HepG2 (cell line): ENCODE results near the gene FRMD6. TPM values are rescaled to one million over a fixed set of nuclear protein-coding genes. Genes with fewer than 3 reads are reported as not detected.
A peak's percentile ranks its signal among the peaks of the same experiment; 100 is the strongest.

ENCODE experiments used
- ARNTL ChIP-seq: sonication (generic); formaldehyde crosslinking; IDR thresholded peaks from 2 replicates; pipeline ENCODE4 v1.4.0; 2020; ENCODE audit warnings: mild to moderate bottlenecking, missing genetic modification reagents
- CHCHD3 ChIP-seq: sonication (generic); formaldehyde crosslinking; IDR thresholded peaks from 2 replicates; pipeline ENCODE4 v1.8.0; 2022; ENCODE audit warnings: mild to moderate bottlenecking, missing genetic modification reagents, moderate library complexity
- CREB1 ChIP-seq, 2 experiments: fragments of 450-650 bp in 1 of 2; IDR thresholded peaks; 2 replicates each; pipeline ENCODE4 v1.6.1; 2016 to 2017; ENCODE audit warnings: control low read depth in 1 of 2, mild to moderate bottlenecking in 1 of 2, missing compliant biosample characterization in 1 of 2, missing genetic modification characterization in 1 of 2
- DNMT1 ChIP-seq: sonication (generic); formaldehyde crosslinking; IDR thresholded peaks from 2 replicates; pipeline ENCODE4 v1.5.1; 2020; ENCODE audit warnings: mild to moderate bottlenecking, missing genetic modification reagents
- EHMT2 ChIP-seq: fragments of 200-600 bp; sonication (generic); IDR thresholded peaks from 2 replicates; pipeline ENCODE4 v1.7.0; 2017; ENCODE audit warnings: antibody characterized with exemption, low read depth, low read length, borderline replicate concordance
- ELF1 ChIP-seq: sonication (generic); formaldehyde crosslinking; IDR thresholded peaks from 2 replicates; pipeline ENCODE4 v1.4.0; 2020; ENCODE audit warnings: missing genetic modification reagents
- HNF4G ChIP-seq, 2 experiments: sonication (generic) in 1 of 2; formaldehyde crosslinking in 1 of 2; IDR thresholded peaks; 2 replicates each; pipeline versions ENCODE4 v1.4.0 to v1.6.1; 2011 to 2020; ENCODE audit warnings: borderline replicate concordance in 2 of 2, low read depth in 2 of 2, mild to moderate bottlenecking in 2 of 2, low read length in 1 of 2, missing genetic modification reagents in 1 of 2, moderate library complexity in 1 of 2
- HNRNPLL ChIP-seq: fragments of 200-400 bp; formaldehyde crosslinking; IDR thresholded peaks from 2 replicates; pipeline ENCODE4 v1.6.1; 2017; ENCODE audit warnings: mild to moderate bottlenecking, low read depth, low read length; ENCODE audit not compliant: poor library complexity, severe bottlenecking
- IRF1 ChIP-seq: sonication (generic); formaldehyde crosslinking; IDR thresholded peaks from 2 replicates; pipeline ENCODE4 v1.4.0; 2020; ENCODE audit warnings: low read depth, mild to moderate bottlenecking, missing genetic modification reagents
- KDM3A ChIP-seq: IDR thresholded peaks from 2 replicates; pipeline ENCODE4 v1.6.1; 2018; ENCODE audit warnings: low read depth, missing compliant biosample characterization
- MAFK ChIP-seq, 2 experiments: IDR thresholded peaks in 1 of 2; conservative IDR thresholded peaks in 1 of 2; 2 replicates each; pipeline ENCODE4 v1.6.1; 2011; ENCODE audit warnings: improper control_type of control experiment in 2 of 2, low read length in 2 of 2
- MAZ ChIP-seq, 2 experiments: sonication (generic) in 1 of 2; formaldehyde crosslinking in 1 of 2; IDR thresholded peaks; 2 replicates each; pipeline versions ENCODE4 v1.5.0 to v1.6.1; 2012 to 2020; ENCODE audit warnings: low read depth in 2 of 2, mild to moderate bottlenecking in 2 of 2, borderline replicate concordance in 1 of 2, improper control_type of control experiment in 1 of 2, low read length in 1 of 2, missing genetic modification reagents in 1 of 2, moderate library complexity in 1 of 2
- MTF1 ChIP-seq: sonication (generic); formaldehyde crosslinking; IDR thresholded peaks from 2 replicates; pipeline ENCODE4 v1.5.0; 2020; ENCODE audit warnings: missing genetic modification reagents
- NR2F6 ChIP-seq, 2 experiments: IDR thresholded peaks; 2 replicates each; pipeline ENCODE4 v1.6.1; 2016; ENCODE audit warnings: antibody characterized with exemption in 1 of 2, mild to moderate bottlenecking in 1 of 2
- REPIN1 ChIP-seq: sonication (generic); formaldehyde crosslinking; IDR thresholded peaks from 2 replicates; pipeline ENCODE4 v1.8.0; 2022; ENCODE audit warnings: missing genetic modification reagents, low read depth, mild to moderate bottlenecking, borderline replicate concordance
- SIN3B ChIP-seq: fragments of 150-350 bp; IDR thresholded peaks from 2 replicates; pipeline ENCODE4 v1.6.1; 2014; ENCODE audit warnings: low read length
- TFAP4 ChIP-seq: sonication (generic); IDR thresholded peaks from 2 replicates; pipeline ENCODE4 v1.6.1; 2016; ENCODE audit warnings: low read depth, borderline replicate concordance
- ZNF788 ChIP-seq: sonication (generic); formaldehyde crosslinking; IDR thresholded peaks from 2 replicates; pipeline ENCODE4 v1.5.0; 2020; ENCODE audit warnings: mild to moderate bottlenecking, missing genetic modification reagents, borderline replicate concordance
- ZSCAN21 ChIP-seq: sonication (generic); formaldehyde crosslinking; IDR thresholded peaks from 2 replicates; pipeline ENCODE4 v1.8.0; 2022; ENCODE audit warnings: mild to moderate bottlenecking, missing genetic modification reagents, moderate library complexity, borderline replicate concordance
- ZSCAN22 ChIP-seq: sonication (generic); formaldehyde crosslinking; IDR thresholded peaks from 2 replicates; pipeline ENCODE4 v1.4.0; 2020; ENCODE audit warnings: mild to moderate bottlenecking, missing genetic modification reagents
- polyA plus RNA-seq, 8 experiments: library from polyadenylated mRNA; depleted of rRNA in 3 of 8; stranded (reverse) in 7 of 8; unstranded in 1 of 8; fragments of >200 nt; fragmentation: Illumina TruSeq in 4 of 8; extraction: Trizol in 4 of 8; gene quantifications; 2 replicates each; pipeline versions ENCODE4 v1.2.1 to v1.2.3, GENCODE V29; 2011 to 2016; ENCODE audit warnings: low read depth in 4 of 8, missing spikeins in 1 of 8, mixed read lengths in 1 of 8; ENCODE audit not compliant: insufficient read depth in 1 of 8
- total RNA-seq, 5 experiments: library from RNA; depleted of rRNA; stranded (reverse); fragments of >200 nt; fragmentation: Illumina TruSeq; extraction: Trizol; gene quantifications; 2 replicates each; pipeline ENCODE4 v1.2.3, GENCODE V29; 2016; ENCODE audit warnings: low read depth in 1 of 5
- TF ChIP-seq, protein P1 (sequence below): sonication (generic); formaldehyde crosslinking; IDR thresholded peaks from 2 replicates; pipeline ENCODE4 v1.5.0; 2020; ENCODE audit warnings: mild to moderate bottlenecking, missing genetic modification reagents, borderline replicate concordance
- TF ChIP-seq, protein P2 (sequence below): sonication (generic); formaldehyde crosslinking; IDR thresholded peaks from 2 replicates; pipeline ENCODE4 v1.8.1; 2023; ENCODE audit warnings: mild to moderate bottlenecking, missing genetic modification reagents

The FRMD6 gene
- total and polyA plus RNA-seq, 2 of the 13 experiments (the other 11 are each of a cell fraction or from before 2014, with no cell fraction given): 2.4 to 5.4 TPM

DNA sequence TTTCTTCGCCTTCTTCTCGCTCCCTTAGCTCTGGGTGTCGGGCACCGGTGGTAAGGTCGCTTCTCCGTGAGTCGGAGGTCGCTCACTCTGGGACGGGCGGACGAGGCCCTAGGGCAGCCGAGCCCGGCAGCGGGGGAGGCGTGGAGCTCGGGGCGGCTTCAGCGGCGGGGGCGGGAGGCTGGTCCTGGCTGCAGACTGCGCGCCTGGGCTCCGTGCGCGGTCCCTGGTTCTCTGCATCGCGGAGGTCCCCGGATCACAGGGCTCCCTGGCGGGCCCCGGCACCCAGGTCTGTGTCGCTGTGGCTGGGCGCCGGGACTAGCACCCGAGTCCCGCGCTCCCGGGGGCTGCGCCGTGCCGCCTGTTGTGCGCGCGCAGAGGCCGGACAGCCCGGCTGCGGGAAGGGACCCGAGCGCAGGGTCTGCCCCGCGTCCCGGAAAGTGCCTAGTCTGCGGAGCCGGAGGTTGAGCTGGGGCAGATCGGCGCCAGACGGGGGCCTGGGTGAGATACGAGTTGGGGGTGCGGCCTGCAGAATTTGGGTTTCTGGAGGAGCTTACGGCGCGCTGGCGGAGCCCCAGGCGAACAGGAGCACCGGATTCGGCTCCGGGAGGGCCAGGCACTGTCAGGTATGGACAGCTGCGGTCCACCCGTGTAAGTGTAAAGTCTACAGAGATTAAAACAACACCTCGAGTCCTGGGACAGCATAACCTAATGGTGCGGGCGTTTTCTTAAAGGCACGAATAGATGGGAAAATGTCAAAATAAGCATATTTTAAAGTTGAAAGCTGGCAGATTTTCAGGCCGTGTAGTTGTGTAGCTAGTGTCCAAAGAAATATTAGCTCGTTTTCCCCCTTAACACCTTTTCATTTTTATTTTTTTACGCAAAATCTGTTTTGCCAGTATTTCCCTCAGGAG lies 713 bp downstream of the FRMD6 start (continued):
- TF ChIP-seq, protein P1, sequence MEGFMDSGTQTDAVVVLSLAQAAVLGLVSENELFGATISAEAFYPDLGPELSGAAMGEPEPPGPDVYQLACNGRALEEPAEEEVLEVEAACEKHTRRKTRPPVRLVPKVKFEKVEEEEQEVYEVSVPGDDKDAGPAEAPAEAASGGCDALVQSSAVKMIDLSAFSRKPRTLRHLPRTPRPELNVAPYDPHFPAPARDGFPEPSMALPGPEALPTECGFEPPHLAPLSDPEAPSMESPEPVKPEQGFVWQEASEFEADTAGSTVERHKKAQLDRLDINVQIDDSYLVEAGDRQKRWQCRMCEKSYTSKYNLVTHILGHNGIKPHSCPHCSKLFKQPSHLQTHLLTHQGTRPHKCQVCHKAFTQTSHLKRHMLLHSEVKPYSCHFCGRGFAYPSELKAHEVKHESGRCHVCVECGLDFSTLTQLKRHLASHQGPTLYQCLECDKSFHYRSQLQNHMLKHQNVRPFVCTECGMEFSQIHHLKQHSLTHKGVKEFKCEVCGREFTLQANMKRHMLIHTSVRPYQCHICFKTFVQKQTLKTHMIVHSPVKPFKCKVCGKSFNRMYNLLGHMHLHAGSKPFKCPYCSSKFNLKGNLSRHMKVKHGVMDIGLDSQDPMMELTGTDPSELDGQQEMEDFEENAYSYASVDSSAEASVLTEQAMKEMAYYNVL (CRISPR knock-in tag): no peak
- no peak for TF ChIP-seq KDM3A (CRISPR knock-in tag)
- TF ChIP-seq IRF1: no peak
- TF ChIP-seq ELF1 (CRISPR knock-in tag): no peak
- TF ChIP-seq DNMT1: no peak
- no peak for TF ChIP-seq TFAP4
- no peak for TF ChIP-seq MAZ (IDR thresholded peaks at IDR 0.05; ENCODE audit: borderline replicate concordance, low read depth, low read length)
- TF ChIP-seq MAZ (CRISPR knock-in tag; IDR thresholded peaks at IDR 0.05; ENCODE audit: low read depth): peak; percentile 17
- TF ChIP-seq ZNF788 (CRISPR knock-in tag): peak; percentile 62; the same call in 1 of the 2 replicates
- TF ChIP-seq ARNTL (CRISPR knock-in tag): peak; percentile 34; the same call in 1 of the 2 replicates
- TF ChIP-seq HNF4G (IDR thresholded peaks at IDR 0.05; ENCODE audit: borderline replicate concordance, low read depth, low read length): no peak
- TF ChIP-seq HNF4G (CRISPR knock-in tag; IDR thresholded peaks at IDR 0.05; ENCODE audit: borderline replicate concordance, low read depth): no peak
- no peak for TF ChIP-seq CHCHD3
- no peak for TF ChIP-seq ZSCAN22 (CRISPR knock-in tag)
- TF ChIP-seq, protein P2, sequence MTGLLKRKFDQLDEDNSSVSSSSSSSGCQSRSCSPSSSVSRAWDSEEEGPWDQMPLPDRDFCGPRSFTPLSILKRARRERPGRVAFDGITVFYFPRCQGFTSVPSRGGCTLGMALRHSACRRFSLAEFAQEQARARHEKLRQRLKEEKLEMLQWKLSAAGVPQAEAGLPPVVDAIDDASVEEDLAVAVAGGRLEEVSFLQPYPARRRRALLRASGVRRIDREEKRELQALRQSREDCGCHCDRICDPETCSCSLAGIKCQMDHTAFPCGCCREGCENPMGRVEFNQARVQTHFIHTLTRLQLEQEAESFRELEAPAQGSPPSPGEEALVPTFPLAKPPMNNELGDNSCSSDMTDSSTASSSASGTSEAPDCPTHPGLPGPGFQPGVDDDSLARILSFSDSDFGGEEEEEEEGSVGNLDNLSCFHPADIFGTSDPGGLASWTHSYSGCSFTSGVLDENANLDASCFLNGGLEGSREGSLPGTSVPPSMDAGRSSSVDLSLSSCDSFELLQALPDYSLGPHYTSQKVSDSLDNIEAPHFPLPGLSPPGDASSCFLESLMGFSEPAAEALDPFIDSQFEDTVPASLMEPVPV: no peak
- no peak for TF ChIP-seq MTF1 (CRISPR knock-in tag)
- no peak for TF ChIP-seq SIN3B
- no peak for TF ChIP-seq EHMT2
- peak; percentile 83 for TF ChIP-seq HNRNPLL
- no peak for TF ChIP-seq NR2F6 (IDR thresholded peaks at IDR 0.05)
- TF ChIP-seq NR2F6 (CRISPR knock-in tag; IDR thresholded peaks at IDR 0.05): no peak
- no peak for TF ChIP-seq CREB1 (IDR thresholded peaks at IDR 0.05)
- no peak for TF ChIP-seq CREB1 (CRISPR knock-in tag; IDR thresholded peaks at IDR 0.05)
- TF ChIP-seq ZSCAN21 (CRISPR knock-in tag): no peak
- no peak for TF ChIP-seq REPIN1 (CRISPR knock-in tag)
- peak; percentile 26 to 51; a peak in 2 of 4 replicates for TF ChIP-seq MAFK (conservative IDR thresholded peaks at IDR 0.05 in 1 of 2, IDR thresholded peaks at IDR 0.05 in 1 of 2; ENCODE audit: low read length in 2 of 2)
